ENCODE data around the gene ANGPT4.

GRCh38 chr20:843912-844311, 72.2 kb downstream of the ANGPT4 start:
- TF ChIP-seq POLR2A (IDR thresholded peaks at IDR 0.05) (no peak), EP300 (IDR thresholded peaks at IDR 0.05; ENCODE audit: low read depth) (no peak), CTCF (IDR thresholded peaks at IDR 0.05) (no peak)

Data from transverse colon (tissue), 3 donors.